Colonic mucosa (tissue), 4 donors: ENCODE data around the gene ZFP90. TPM values are rescaled to one million over a fixed set of nuclear protein-coding genes. Genes with fewer than 3 reads are reported as not detected.
A peak's percentile ranks its signal among the peaks of the same experiment; 100 is the strongest.

Experiments
- DNase-seq: peaks from one replicate; pipeline ENCODE4 v3.0.0-alpha.2; 2020
- H3K27ac ChIP-seq: fragments of 200-600 bp; one replicate; pipeline ENCODE4 v1.8.0; 2021
- H3K27me3 ChIP-seq: fragments of 200-600 bp; one replicate; pipeline ENCODE4 v1.8.0; 2021
- H3K36me3 ChIP-seq: fragments of 200-600 bp; one replicate; pipeline ENCODE4 v1.8.0; 2021
- H3K4me1 ChIP-seq: fragments of 200-600 bp; one replicate; pipeline ENCODE4 v1.8.0; 2021; ENCODE audit warnings: mild to moderate bottlenecking
- H3K4me3 ChIP-seq: fragments of 200-600 bp; one replicate; pipeline ENCODE4 v1.8.0; 2021
- H3K9ac ChIP-seq, 2 donors: one replicate each; pipeline ENCODE4 v1.7.0; 2013; ENCODE audit warnings: control low read depth in 2 of 2, low read depth in 2 of 2, low read length in 2 of 2
- H3K9me3 ChIP-seq: fragments of 200-600 bp; one replicate; pipeline ENCODE4 v1.8.0; 2021
- intact Hi-C: fragments of 100-400 bp; cut with DNase I; formaldehyde crosslinking; loops from one replicate; pipeline ENCODE4 v1.14.1; 2022
- total RNA-seq, 2 donors: library from RNA; stranded (reverse); fragmentation: NEBNext Ultra II Directional in 1 of 2; extraction: Animal tissue kit (Norgen Biotek cat#: 25700) in 1 of 2; gene quantifications; one replicate each; pipeline ENCODE4 v1.2.1, GENCODE V29; 2021
- TF ChIP-seq, protein P1 (sequence below): fragments of 200-600 bp; IDR thresholded peaks from one replicate; pipeline ENCODE4 v1.8.0; 2022; ENCODE audit warnings: antibody characterized with exemption, mild to moderate bottlenecking
- donor health status: healthy.
- donor health status: DM: no; HTN: no; CAD: no.
- donor health status: DM: no; HTN: no; CAD: no.

ZFP90 gene
- total RNA-seq, 2 donors from 2014 or later: 10.2 to 10.3 TPM

DNA sequence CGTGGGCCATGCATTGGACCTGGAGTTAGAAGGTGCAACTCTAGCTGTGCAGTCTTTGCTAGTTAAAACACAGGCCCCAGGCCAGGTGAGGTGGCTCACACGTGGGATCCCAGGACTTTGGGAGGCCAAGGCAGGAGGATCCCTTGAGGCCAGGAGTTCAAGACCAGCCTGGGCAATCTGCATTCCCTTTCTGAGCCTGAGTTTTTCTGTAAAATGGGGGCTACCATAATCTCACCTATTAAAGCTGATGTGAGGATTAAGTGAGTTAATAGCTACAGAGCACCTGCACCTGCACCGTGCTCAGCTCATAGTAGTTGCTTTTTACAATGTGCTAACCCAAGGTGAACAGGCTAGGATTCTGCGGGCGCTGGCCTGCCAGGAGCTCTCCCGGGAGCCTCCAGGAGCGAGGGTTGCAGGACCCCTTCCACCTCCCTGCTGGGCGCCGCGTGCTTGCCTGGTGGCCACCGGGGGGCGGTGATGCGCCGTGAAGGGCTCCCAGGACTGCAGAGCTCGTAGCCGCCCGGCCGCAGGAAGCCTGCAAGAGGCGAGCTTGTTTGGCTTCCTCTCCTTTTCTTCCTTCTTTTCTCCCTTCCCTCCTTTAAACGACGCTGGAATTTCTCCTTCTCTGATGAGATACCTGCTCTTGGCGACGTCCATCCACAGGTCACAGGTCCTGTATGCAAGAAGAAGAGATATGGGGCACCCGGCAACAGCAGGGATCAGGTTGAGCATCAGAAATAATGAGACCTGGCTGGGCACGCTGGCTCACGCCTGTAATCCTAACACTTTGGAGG is 51.3 kb downstream of the ZFP90 start:
- H3K27me3 ChIP-seq: no peaks in the 10 kb centered on the region
- peak; percentile 69 for DNase-seq
- H3K9me3 ChIP-seq: no peaks in the 10 kb centered on the region
- H3K27ac ChIP-seq: no peak overlapping the region
- H3K36me3 ChIP-seq: no peaks in the 10 kb centered on the region
- no peak overlapping the region for H3K9ac ChIP-seq
- TF ChIP-seq, protein P1, sequence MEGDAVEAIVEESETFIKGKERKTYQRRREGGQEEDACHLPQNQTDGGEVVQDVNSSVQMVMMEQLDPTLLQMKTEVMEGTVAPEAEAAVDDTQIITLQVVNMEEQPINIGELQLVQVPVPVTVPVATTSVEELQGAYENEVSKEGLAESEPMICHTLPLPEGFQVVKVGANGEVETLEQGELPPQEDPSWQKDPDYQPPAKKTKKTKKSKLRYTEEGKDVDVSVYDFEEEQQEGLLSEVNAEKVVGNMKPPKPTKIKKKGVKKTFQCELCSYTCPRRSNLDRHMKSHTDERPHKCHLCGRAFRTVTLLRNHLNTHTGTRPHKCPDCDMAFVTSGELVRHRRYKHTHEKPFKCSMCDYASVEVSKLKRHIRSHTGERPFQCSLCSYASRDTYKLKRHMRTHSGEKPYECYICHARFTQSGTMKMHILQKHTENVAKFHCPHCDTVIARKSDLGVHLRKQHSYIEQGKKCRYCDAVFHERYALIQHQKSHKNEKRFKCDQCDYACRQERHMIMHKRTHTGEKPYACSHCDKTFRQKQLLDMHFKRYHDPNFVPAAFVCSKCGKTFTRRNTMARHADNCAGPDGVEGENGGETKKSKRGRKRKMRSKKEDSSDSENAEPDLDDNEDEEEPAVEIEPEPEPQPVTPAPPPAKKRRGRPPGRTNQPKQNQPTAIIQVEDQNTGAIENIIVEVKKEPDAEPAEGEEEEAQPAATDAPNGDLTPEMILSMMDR: peak; percentile 62
- intact Hi-C loops: no loop called here
- H3K4me1 ChIP-seq: no peaks in the 10 kb centered on the region
- no peak overlapping the region for H3K4me3 ChIP-seq

DNA sequence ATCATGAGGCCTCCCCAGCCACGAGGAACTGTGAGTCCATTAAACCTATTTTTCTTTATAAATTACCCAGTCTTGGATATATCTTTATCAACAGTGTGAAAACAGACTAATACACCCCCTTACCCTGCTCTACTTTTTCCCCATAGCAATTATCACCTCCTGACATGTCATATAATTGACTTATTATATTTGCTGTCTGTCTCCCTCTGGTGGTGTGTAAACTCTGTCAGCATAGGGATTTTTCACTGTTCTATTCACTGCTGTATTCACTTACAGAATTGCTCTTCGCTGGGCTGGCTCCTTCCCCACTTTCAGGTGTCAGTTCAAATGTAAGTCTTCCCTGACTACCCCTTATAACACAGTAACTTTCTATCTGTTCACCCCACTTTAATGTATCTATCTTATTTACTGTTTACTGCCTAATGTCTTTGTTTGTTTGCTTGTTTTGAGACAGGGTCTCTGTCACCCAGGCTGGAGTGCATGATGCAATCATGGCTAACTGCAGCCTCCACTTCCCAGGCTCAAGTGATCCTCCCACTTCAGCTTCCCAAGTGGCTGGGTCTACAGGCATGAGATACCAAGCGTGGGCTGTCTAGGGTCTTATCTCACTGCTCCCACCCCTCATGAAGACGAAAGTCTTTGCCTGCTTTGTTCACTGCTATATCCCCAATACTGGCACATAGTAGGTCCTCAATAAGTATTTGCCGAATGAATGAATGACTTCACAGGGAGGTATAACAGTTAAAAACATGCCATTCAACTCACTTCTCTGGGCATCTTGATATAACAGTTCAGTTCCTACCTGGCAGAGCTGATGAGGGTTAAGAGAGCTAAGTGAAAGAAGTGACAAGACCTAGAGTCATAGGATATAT is 53.6 kb downstream of the ZFP90 start:
- Histone ChIP-seq H3K36me3 (no peaks in the 10 kb centered on the region), H3K4me3 (no peak overlapping the region), H3K4me1 (no peaks in the 10 kb centered on the region), H3K27me3 (no peaks in the 10 kb centered on the region), H3K27ac (no peak overlapping the region), H3K9me3 (no peaks in the 10 kb centered on the region), H3K9ac (no peak overlapping the region)
- no peak for DNase-seq
- intact Hi-C loops: no loop called here
- TF ChIP-seq, protein P1: no peak

DNA sequence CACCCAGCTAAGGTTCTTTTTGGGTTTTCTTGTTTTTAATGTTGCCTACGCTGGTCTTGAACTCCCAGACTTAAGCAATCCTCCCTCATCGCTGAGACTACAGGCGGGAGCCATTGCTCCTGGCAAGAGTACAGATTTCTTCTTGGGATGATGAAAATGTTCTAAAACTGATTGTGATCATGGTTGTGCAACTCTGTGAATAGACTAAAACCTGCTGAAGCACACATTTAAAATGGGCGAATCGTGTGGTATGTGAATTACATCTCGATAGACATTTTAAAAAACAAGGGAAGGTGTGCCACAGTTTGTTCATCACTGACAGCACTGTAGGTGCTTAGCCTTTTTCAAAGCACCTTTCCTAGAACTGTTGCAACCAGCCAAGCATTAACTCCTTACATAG is 57.2 kb downstream of the ZFP90 start:
- Histone ChIP-seq H3K36me3 (no peaks in the 10 kb centered on the region), H3K9ac (no peak overlapping the region), H3K9me3 (no peaks in the 10 kb centered on the region), H3K27me3 (no peaks in the 10 kb centered on the region), H3K4me3 (no peak overlapping the region), H3K4me1 (no peaks in the 10 kb centered on the region), H3K27ac (no peak overlapping the region)
- intact Hi-C loops: no loop called here
- DNase-seq: no peak
- TF ChIP-seq, protein P1: no peak

DNA sequence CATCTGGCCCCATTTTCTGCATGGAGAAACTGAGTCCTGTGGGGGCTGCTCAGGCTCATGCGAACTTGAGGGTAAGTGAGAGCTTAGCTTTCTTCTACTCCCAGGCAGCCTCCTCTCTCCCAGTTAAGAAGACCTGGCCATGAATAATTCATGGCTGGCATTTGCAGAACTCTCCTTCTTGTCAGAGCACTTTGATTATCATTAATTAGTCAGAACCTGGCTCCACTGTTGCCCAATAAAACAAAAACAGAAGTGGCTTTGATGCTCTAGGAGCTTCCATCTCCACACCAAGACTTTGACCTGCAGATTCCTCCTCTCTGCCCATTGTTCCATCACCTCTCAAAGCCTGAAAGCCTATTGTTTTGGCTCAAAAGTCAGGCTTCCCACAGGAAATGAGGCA is 60.5 kb downstream of the ZFP90 start:
- TF ChIP-seq, protein P1: no peak
- no peaks in the 10 kb centered on the region for H3K4me1 ChIP-seq
- H3K9ac ChIP-seq: no peak overlapping the region
- no peak overlapping the region for H3K4me3 ChIP-seq
- DNase-seq: no peak
- H3K27ac ChIP-seq: no peak overlapping the region
- intact Hi-C loops: no loop called here
- H3K9me3 ChIP-seq: no peaks in the 10 kb centered on the region
- H3K27me3 ChIP-seq: no peaks in the 10 kb centered on the region
- H3K36me3 ChIP-seq: no peaks in the 10 kb centered on the region

DNA sequence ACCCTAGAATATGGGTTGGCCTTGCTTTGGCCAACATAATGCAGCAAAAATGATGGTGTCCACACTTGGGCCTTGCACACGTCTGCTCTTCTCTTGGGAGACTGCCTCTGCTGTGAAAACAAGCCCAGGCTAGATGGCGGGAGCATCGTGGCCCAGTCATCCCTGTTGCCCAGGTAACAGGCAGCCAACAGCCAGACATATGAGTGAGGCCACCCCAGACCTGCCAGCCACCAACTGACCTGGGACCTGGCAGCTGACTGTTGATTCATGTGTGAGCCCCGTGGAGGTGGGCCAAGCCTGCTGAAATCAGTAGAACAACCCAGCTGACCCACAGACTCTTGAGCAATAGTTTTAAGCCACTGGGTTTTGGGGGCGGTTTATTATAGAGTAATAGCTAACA is 66.7 kb downstream of the ZFP90 start:
- Histone ChIP-seq H3K4me3 (no peak overlapping the region), H3K36me3 (no peaks in the 10 kb centered on the region), H3K9me3 (no peaks in the 10 kb centered on the region), H3K27ac (no peak overlapping the region), H3K4me1 (no peaks in the 10 kb centered on the region), H3K9ac (no peak overlapping the region), H3K27me3 (no peaks in the 10 kb centered on the region)
- intact Hi-C loops: no loop called here
- DNase-seq: no peak
- TF ChIP-seq, protein P1: no peak
